GM12878 (cell line): ENCODE data around the gene HIVEP3. TPM values are rescaled to one million over a fixed set of nuclear protein-coding genes. Genes with fewer than 3 reads are reported as not detected.

Experiments
- TCF3 ChIP-seq: IDR thresholded peaks from 2 replicates; pipeline ENCODE4 v1.6.1; 2012; ENCODE audit warnings: low read depth, mild to moderate bottlenecking, low read length, borderline replicate concordance; ENCODE audit not compliant: insufficient read depth
- polyA plus RNA-seq, 11 experiments: library from polyadenylated mRNA; depleted of rRNA in 4 of 11; unstranded in 6 of 11; stranded (reverse) in 5 of 11; fragments of >200 nt; fragmentation: Nextera tagmentation in 4 of 11; fragmentation: Illumina TruSeq in 1 of 11; extraction: Ambion mirVana in 4 of 11; extraction: Trizol in 1 of 11; gene quantifications; 1 replicate in 1 of 11; 2 replicates in 10 of 11; pipeline versions ENCODE4 v1.2.1 to v1.2.3, GENCODE V29; 2011 to 2016; ENCODE audit warnings: inconsistent platforms in 2 of 11, missing spikeins in 2 of 11, low read depth in 1 of 11
- total RNA-seq, 4 experiments: library from RNA; depleted of rRNA in 3 of 4; stranded (reverse); fragments of >200 nt in 3 of 4; fragmentation: Illumina TruSeq in 1 of 4; extraction: Trizol in 1 of 4; gene quantifications; 2 replicates each; pipeline versions ENCODE4 v1.2.1 to v1.2.3, GENCODE V29; 2013 to 2021
- TF ChIP-seq, protein P1 (sequence below): IDR thresholded peaks from 2 replicates; pipeline ENCODE4 v1.6.1; 2011; ENCODE audit warnings: borderline replicate concordance, low read depth, mild to moderate bottlenecking, moderate library complexity, low read length; ENCODE audit not compliant: insufficient read depth, poor library complexity, severe bottlenecking
- TF ChIP-seq, protein P2 (sequence below): fragments of 450-650 bp; IDR thresholded peaks from 2 replicates; pipeline ENCODE4 v1.6.1; 2016; ENCODE audit warnings: mild to moderate bottlenecking, moderate library complexity, borderline replicate concordance
- TF ChIP-seq, protein P3 (sequence below): IDR thresholded peaks from 2 replicates; pipeline ENCODE4 v1.6.1; 2012; ENCODE audit warnings: low read length, inconsistent platforms
- TF ChIP-seq, protein P4 (sequence below): fragments of 450-650 bp; IDR thresholded peaks from 2 replicates; pipeline ENCODE4 v1.6.1; 2017; ENCODE audit warnings: antibody characterized with exemption, mild to moderate bottlenecking, moderate library complexity

HIVEP3 gene
- total and polyA plus RNA-seq, 10 of the 15 experiments (the other 5 are each of a cell fraction or from before 2014, with no cell fraction given): 1.8 to 13.6 (median 3.8) TPM

DNA sequence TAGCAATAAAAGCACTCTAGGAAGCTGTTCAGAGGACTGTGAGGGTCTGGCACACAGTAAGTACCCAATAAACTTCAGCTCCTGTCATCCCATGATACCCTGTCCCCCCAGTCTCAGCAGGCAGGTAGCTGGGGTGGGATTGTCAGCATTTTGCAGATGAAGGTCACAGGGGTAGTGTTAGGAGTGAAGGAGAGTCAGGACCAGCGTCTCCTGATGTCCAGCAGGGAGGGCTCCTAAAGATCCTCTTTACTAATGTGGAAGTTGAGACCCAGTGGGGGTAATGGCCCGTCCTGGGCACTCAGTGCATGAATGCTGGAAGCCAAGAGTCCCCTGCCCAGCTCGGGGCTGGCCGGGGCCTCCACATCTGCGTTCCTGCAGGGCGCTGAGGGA lies 402.9 kb downstream of the HIVEP3 start (continued):
- TF ChIP-seq, protein P1, sequence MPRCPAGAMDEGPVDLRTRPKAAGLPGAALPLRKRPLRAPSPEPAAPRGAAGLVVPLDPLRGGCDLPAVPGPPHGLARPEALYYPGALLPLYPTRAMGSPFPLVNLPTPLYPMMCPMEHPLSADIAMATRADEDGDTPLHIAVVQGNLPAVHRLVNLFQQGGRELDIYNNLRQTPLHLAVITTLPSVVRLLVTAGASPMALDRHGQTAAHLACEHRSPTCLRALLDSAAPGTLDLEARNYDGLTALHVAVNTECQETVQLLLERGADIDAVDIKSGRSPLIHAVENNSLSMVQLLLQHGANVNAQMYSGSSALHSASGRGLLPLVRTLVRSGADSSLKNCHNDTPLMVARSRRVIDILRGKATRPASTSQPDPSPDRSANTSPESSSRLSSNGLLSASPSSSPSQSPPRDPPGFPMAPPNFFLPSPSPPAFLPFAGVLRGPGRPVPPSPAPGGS: no peak
- TF ChIP-seq, protein P2, sequence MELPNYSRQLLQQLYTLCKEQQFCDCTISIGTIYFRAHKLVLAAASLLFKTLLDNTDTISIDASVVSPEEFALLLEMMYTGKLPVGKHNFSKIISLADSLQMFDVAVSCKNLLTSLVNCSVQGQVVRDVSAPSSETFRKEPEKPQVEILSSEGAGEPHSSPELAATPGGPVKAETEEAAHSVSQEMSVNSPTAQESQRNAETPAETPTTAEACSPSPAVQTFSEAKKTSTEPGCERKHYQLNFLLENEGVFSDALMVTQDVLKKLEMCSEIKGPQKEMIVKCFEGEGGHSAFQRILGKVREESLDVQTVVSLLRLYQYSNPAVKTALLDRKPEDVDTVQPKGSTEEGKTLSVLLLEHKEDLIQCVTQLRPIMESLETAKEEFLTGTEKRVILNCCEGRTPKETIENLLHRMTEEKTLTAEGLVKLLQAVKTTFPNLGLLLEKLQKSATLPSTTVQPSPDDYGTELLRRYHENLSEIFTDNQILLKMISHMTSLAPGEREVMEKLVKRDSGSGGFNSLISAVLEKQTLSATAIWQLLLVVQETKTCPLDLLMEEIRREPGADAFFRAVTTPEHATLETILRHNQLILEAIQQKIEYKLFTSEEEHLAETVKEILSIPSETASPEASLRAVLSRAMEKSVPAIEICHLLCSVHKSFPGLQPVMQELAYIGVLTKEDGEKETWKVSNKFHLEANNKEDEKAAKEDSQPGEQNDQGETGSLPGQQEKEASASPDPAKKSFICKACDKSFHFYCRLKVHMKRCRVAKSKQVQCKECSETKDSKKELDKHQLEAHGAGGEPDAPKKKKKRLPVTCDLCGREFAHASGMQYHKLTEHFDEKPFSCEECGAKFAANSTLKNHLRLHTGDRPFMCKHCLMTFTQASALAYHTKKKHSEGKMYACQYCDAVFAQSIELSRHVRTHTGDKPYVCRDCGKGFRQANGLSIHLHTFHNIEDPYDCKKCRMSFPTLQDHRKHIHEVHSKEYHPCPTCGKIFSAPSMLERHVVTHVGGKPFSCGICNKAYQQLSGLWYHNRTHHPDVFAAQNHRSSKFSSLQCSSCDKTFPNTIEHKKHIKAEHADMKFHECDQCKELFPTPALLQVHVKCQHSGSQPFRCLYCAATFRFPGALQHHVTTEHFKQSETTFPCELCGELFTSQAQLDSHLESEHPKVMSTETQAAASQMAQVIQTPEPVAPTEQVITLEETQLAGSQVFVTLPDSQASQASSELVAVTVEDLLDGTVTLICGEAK: no peak
- TF ChIP-seq, protein P3, sequence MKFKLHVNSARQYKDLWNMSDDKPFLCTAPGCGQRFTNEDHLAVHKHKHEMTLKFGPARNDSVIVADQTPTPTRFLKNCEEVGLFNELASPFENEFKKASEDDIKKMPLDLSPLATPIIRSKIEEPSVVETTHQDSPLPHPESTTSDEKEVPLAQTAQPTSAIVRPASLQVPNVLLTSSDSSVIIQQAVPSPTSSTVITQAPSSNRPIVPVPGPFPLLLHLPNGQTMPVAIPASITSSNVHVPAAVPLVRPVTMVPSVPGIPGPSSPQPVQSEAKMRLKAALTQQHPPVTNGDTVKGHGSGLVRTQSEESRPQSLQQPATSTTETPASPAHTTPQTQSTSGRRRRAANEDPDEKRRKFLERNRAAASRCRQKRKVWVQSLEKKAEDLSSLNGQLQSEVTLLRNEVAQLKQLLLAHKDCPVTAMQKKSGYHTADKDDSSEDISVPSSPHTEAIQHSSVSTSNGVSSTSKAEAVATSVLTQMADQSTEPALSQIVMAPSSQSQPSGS: no peak
- no peak for TF ChIP-seq TCF3
- TF ChIP-seq, protein P4, sequence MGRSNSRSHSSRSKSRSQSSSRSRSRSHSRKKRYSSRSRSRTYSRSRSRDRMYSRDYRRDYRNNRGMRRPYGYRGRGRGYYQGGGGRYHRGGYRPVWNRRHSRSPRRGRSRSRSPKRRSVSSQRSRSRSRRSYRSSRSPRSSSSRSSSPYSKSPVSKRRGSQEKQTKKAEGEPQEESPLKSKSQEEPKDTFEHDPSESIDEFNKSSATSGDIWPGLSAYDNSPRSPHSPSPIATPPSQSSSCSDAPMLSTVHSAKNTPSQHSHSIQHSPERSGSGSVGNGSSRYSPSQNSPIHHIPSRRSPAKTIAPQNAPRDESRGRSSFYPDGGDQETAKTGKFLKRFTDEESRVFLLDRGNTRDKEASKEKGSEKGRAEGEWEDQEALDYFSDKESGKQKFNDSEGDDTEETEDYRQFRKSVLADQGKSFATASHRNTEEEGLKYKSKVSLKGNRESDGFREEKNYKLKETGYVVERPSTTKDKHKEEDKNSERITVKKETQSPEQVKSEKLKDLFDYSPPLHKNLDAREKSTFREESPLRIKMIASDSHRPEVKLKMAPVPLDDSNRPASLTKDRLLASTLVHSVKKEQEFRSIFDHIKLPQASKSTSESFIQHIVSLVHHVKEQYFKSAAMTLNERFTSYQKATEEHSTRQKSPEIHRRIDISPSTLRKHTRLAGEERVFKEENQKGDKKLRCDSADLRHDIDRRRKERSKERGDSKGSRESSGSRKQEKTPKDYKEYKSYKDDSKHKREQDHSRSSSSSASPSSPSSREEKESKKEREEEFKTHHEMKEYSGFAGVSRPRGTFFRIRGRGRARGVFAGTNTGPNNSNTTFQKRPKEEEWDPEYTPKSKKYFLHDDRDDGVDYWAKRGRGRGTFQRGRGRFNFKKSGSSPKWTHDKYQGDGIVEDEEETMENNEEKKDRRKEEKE: no peak
